Neural progenitor cell (in vitro differentiated cells): ENCODE data around the gene RACGAP1. TPM values are rescaled to one million over a fixed set of nuclear protein-coding genes. Genes with fewer than 3 reads are reported as not detected.

Experiments used
- DNase-seq: peaks from one replicate; pipeline ENCODE4 v3.0.0-alpha.2; 2016; ENCODE audit warnings: low spot score
- H2AFZ ChIP-seq: fragments of 200-600 bp; sonication (generic); replicated peaks from 2 replicates; pipeline ENCODE4 v1.6.1; 2016; ENCODE audit warnings: antibody characterized with exemption
- H3F3A ChIP-seq: fragments of 200-600 bp; sonication (generic); 2 replicates; pipeline ENCODE4 v1.6.1; 2016; ENCODE audit warnings: antibody characterized with exemption, low read depth
- H3K27ac ChIP-seq: fragments of 200-600 bp; sonication (generic); 2 replicates; pipeline ENCODE4 v1.5.1; 2016; ENCODE audit warnings: mild to moderate bottlenecking
- H3K27me3 ChIP-seq: fragments of 200-600 bp; sonication (generic); 2 replicates; pipeline ENCODE4 v1.6.1; 2016; ENCODE audit warnings: mild to moderate bottlenecking, moderate library complexity
- H3K36me3 ChIP-seq: fragments of 200-600 bp; sonication (generic); 2 replicates; pipeline ENCODE4 v1.5.1; 2016
- H3K4me1 ChIP-seq: fragments of 200-600 bp; sonication (generic); 2 replicates; pipeline ENCODE4 v1.6.1; 2016; ENCODE audit warnings: mixed run types
- H3K4me2 ChIP-seq: fragments of 200-600 bp; sonication (generic); 2 replicates; pipeline ENCODE4 v1.6.1; 2016
- H3K4me3 ChIP-seq: fragments of 200-600 bp; sonication (generic); 2 replicates; pipeline ENCODE4 v1.5.1; 2016
- H3K79me2 ChIP-seq: fragments of 200-600 bp; sonication (generic); 2 replicates; pipeline ENCODE4 v1.6.1; 2016; ENCODE audit warnings: low read depth
- H3K9ac ChIP-seq: fragments of 200-600 bp; sonication (generic); 2 replicates; pipeline ENCODE4 v1.6.1; 2016
- H3K9me3 ChIP-seq: fragments of 200-600 bp; sonication (generic); 2 replicates; pipeline ENCODE4 v1.5.1; 2016; ENCODE audit warnings: low read depth
- H4K20me1 ChIP-seq: fragments of 200-600 bp; sonication (generic); 2 replicates; pipeline ENCODE4 v1.6.1; 2016; ENCODE audit warnings: low read depth
- H3K27ac Mint-ChIP-seq: 3 replicates; pipeline ENCODE4 v1.8.0; 2021; ENCODE audit warnings: mixed read lengths
- H3K27me3 Mint-ChIP-seq: 2 replicates; pipeline ENCODE4 v1.8.0; 2022; ENCODE audit warnings: low read depth, mild to moderate bottlenecking, inconsistent platforms, moderate library complexity, mixed read lengths; ENCODE audit not compliant: insufficient read depth
- H3K36me3 Mint-ChIP-seq: 3 replicates; pipeline ENCODE4 v1.8.0; 2021; ENCODE audit warnings: mixed read lengths
- H3K4me1 Mint-ChIP-seq: 3 replicates; pipeline ENCODE4 v1.8.0; 2021; ENCODE audit warnings: mixed read lengths
- H3K4me3 Mint-ChIP-seq: 3 replicates; pipeline ENCODE4 v1.8.0; 2021; ENCODE audit warnings: mild to moderate bottlenecking, moderate library complexity, mixed read lengths
- H3K9me3 Mint-ChIP-seq: 3 replicates; pipeline ENCODE4 v1.8.0; 2020; ENCODE audit warnings: mixed read lengths
- EZH2 ChIP-seq: fragments of 200-600 bp; sonication (generic); IDR thresholded peaks from 2 replicates; pipeline ENCODE4 v1.6.1; 2017; ENCODE audit warnings: antibody characterized with exemption, mild to moderate bottlenecking, moderate library complexity
- EZH2phosphoT487 ChIP-seq: fragments of 200-600 bp; sonication (generic); IDR thresholded peaks from 2 replicates; pipeline ENCODE4 v1.6.1; 2017; ENCODE audit warnings: antibody characterized with exemption
- total RNA-seq: library from RNA; depleted of rRNA; stranded (reverse); fragments of >200 nt; gene quantifications from 2 replicates; pipeline ENCODE4 v1.2.3, GENCODE V29; 2015; ENCODE audit warnings: low replicate concordance
- TF ChIP-seq, protein P1 (sequence below): fragments of 200-600 bp; sonication (generic); IDR thresholded peaks from 2 replicates; pipeline ENCODE4 v1.5.1; 2017; ENCODE audit warnings: antibody characterized with exemption, mild to moderate bottlenecking

RACGAP1 gene
- total RNA-seq, 1 donor from 2014 or later: 149 TPM

DNA sequence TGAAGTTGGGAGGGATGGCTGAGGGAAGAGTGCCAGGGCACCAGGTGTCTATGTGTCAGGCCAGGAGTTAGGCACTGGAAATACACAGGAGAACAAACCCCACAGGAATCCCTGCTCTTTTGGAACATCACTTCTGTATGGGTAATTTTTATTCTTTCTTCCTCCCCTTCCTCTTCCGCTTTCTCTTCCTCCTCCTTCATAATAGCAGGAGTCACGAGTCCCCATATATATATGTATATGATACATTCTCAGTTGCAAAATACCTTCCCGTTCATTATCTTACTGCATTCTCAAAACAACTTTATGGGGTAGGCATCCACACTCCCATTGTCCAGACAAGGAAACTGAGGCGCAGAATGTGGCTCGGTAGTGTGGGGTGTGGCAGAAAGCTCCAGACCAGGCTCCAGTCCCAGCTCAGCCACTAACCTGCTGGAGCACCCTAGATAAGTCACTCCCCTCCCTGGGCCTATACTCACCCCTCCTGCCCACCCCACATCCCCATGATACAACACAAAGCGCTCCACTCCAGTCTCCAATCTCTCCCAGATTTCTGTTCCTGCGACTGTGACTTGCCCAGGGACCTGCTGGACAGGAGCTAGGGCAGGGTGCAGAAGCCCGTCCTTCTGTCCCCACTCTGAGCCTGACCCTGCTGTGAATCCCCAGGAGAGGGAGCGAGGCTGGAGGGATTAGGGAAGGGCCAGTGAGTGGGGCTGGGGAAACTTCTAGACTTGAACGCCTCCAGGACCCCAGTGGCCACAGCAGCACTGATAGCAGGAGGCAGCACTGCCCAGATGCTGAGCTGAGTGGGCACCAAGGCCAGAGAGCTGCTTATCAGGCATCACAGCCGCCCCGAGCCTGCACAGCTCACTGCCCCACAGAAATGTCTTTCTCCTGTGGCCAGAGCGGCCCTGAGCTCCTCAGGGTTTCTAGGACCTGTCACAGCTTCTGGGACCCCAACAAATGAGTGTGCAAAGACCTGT, 76.1 kb downstream of the RACGAP1 start:
- Histone ChIP-seq H3K4me3 (no peak overlapping the region), H3K27ac (no peak overlapping the region), H3K4me2 (no peak overlapping the region), H2AFZ (no peak overlapping the region), H3F3A (no peaks in the 10 kb centered on the region), H3K9me3 (no peaks in the 10 kb centered on the region), H3K27me3 (peaks cover 22% of the 10 kb centered on the region), H3K36me3 (no peaks in the 10 kb centered on the region), H3K79me2 (no peaks in the 10 kb centered on the region), H3K4me1 (peaks cover 9% of the 10 kb centered on the region), H4K20me1 (no peaks in the 10 kb centered on the region), H3K9ac (no peak overlapping the region)
- Mint-ChIP-seq H3K36me3 (no peaks in the 10 kb centered on the region), H3K4me1 (peaks cover 19% of the 10 kb centered on the region), H3K9me3 (no peaks in the 10 kb centered on the region), H3K27me3 (peaks cover 11% of the 10 kb centered on the region), H3K4me3 (no peak overlapping the region), H3K27ac (no peak overlapping the region)
- no peak for DNase-seq
- TF ChIP-seq EZH2 (no peak), EZH2phosphoT487 (no peak)
- TF ChIP-seq, protein P1, sequence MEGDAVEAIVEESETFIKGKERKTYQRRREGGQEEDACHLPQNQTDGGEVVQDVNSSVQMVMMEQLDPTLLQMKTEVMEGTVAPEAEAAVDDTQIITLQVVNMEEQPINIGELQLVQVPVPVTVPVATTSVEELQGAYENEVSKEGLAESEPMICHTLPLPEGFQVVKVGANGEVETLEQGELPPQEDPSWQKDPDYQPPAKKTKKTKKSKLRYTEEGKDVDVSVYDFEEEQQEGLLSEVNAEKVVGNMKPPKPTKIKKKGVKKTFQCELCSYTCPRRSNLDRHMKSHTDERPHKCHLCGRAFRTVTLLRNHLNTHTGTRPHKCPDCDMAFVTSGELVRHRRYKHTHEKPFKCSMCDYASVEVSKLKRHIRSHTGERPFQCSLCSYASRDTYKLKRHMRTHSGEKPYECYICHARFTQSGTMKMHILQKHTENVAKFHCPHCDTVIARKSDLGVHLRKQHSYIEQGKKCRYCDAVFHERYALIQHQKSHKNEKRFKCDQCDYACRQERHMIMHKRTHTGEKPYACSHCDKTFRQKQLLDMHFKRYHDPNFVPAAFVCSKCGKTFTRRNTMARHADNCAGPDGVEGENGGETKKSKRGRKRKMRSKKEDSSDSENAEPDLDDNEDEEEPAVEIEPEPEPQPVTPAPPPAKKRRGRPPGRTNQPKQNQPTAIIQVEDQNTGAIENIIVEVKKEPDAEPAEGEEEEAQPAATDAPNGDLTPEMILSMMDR: no peak

DNA sequence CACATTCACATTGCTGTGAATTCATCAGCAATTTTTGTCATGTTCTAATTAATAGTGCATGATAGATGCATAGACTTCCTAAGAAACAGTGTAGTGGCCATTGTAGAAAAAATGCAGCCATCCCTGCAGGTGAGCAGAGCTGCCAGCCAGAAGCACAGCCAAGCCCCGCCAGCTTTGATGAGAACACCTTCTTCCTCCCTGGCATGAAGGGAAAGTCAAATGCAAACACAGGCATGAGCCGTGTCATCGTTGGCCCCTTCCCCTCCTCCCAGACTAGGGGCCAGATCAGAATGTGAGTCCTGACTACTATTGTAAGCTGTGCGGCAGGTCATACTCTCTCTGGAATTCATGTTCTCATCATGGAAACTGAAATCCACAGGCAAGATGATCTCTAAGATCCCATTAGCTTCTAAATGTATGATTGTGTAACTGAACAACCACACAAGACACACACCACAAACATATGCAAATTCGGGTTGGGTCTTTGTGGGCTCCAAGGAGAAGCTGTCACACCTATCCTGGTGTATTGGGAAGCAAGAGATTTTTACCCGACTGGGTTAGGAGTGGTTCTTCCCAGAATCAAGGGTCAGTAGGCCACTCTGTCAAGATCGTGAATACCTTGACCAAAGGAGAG, 77.6 kb downstream of the RACGAP1 start:
- DNase-seq: no peak
- H3K27me3 Mint-ChIP-seq: peaks cover 12% of the 10 kb centered on the region

DNA sequence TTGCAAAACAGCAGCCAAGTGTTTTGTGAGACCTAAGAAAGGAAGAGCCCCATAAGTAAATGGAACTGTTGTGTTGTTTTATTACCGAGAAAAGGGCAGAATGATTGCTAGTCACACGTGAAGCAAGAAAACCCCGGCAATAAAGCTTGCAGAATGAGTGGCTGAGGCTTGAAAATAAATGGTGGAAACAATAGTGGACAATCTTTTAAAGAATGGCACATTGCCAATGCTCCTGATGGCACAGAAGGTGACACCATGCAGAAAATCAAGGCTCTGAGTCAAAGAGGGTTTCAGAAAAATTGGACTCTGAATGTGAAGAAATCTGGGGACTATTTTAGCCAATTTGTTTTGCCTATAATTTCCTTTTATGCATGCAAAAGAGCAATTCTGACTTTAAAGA, 78.8 kb downstream of the RACGAP1 start:
- H2AFZ ChIP-seq: no peak overlapping the region
- peaks cover 13% of the 10 kb centered on the region for H3K27me3 Mint-ChIP-seq

More for the DNA sequence above, 77.6 kb downstream of the RACGAP1 start:
- Mint-ChIP-seq H3K4me3 (no peak overlapping the region), H3K27ac (no peak overlapping the region), H3K4me1 (peaks cover 22% of the 10 kb centered on the region), H3K36me3 (no peaks in the 10 kb centered on the region), H3K9me3 (no peaks in the 10 kb centered on the region)
- Histone ChIP-seq H3K36me3 (no peaks in the 10 kb centered on the region), H3K27ac (no peak overlapping the region), H2AFZ (no peak overlapping the region), H3K9me3 (no peaks in the 10 kb centered on the region), H3K4me2 (no peak overlapping the region), H3K27me3 (peaks cover 27% of the 10 kb centered on the region), H3K9ac (no peak overlapping the region), H4K20me1 (no peaks in the 10 kb centered on the region), H3K4me3 (no peak overlapping the region), H3F3A (no peaks in the 10 kb centered on the region), H3K4me1 (peaks cover 9% of the 10 kb centered on the region), H3K79me2 (no peaks in the 10 kb centered on the region)
- no peak for TF ChIP-seq EZH2
- TF ChIP-seq, protein P1: no peak
- no peak for TF ChIP-seq EZH2phosphoT487

More for the DNA sequence above, 78.8 kb downstream of the RACGAP1 start:
- Histone ChIP-seq H4K20me1 (no peaks in the 10 kb centered on the region), H3K4me1 (peaks cover 9% of the 10 kb centered on the region), H3K36me3 (no peaks in the 10 kb centered on the region), H3K27ac (no peak overlapping the region), H3F3A (no peaks in the 10 kb centered on the region), H3K9me3 (no peaks in the 10 kb centered on the region), H3K4me2 (no peak overlapping the region), H3K27me3 (peaks cover 27% of the 10 kb centered on the region), H3K79me2 (no peaks in the 10 kb centered on the region), H3K9ac (no peak overlapping the region), H3K4me3 (no peak overlapping the region)
- TF ChIP-seq EZH2phosphoT487 (no peak), EZH2 (no peak)
- TF ChIP-seq, protein P1: no peak
- Mint-ChIP-seq H3K36me3 (no peaks in the 10 kb centered on the region), H3K9me3 (no peaks in the 10 kb centered on the region), H3K4me3 (no peak overlapping the region), H3K27ac (no peak overlapping the region), H3K4me1 (peaks cover 32% of the 10 kb centered on the region)
- no peak for DNase-seq
